Measurements from ENCODE around the gene DYNLRB1. TPM values are rescaled to one million over a fixed set of nuclear protein-coding genes. Genes with fewer than 3 reads are reported as not detected.
A peak's percentile ranks its signal among the peaks of the same experiment; 100 is the strongest.

Gene DYNLRB1
- total and polyA plus RNA-seq, 2 of the 13 experiments (the other 11 are each of a cell fraction or from before 2014, with no cell fraction given), result 140 to 244 TPM

GRCh38 chr20:34515484-34516246 is 557 bp upstream of the DYNLRB1 start (continued):
- TF ChIP-seq SP140L (CRISPR knock-in tag; IDR thresholded peaks at IDR 0.05; ENCODE audit: borderline replicate concordance) (no peak; the same call in 1 of the 2 replicates), KAT8 (CRISPR knock-in tag; IDR thresholded peaks at IDR 0.05) (no peak), SATB2 (CRISPR knock-in tag; IDR thresholded peaks at IDR 0.05) (no peak), ONECUT2 (CRISPR knock-in tag; IDR thresholded peaks at IDR 0.05) (peak; percentile 51; the same call in 1 of the 2 replicates), ZNF790 (CRISPR knock-in tag; IDR thresholded peaks at IDR 0.05; ENCODE audit: borderline replicate concordance) (0 out of 2 replicates have a peak, but pooled peaks have one; percentile 55), ZNF605 (CRISPR knock-in tag; IDR thresholded peaks at IDR 0.05) (no peak), TOPORS (CRISPR knock-in tag; IDR thresholded peaks at IDR 0.05) (no peak), ZNF44 (CRISPR knock-in tag; IDR thresholded peaks at IDR 0.05) (no peak), ZNF282 (IDR thresholded peaks at IDR 0.05; ENCODE audit: partially characterized antibody) (no peak), ZNF274 (CRISPR knock-in tag; IDR thresholded peaks at IDR 0.05) (peak; percentile 47; the same call in 1 of the 2 replicates), ZNF121 (CRISPR knock-in tag; IDR thresholded peaks at IDR 0.05) (peak; percentile 60), ZMYM3 (CRISPR knock-in tag; IDR thresholded peaks at IDR 0.05) (peak; percentile 79), ESRRA (CRISPR knock-in tag; IDR thresholded peaks at IDR 0.05; ENCODE audit: low read depth) (no peak; the same call in none of the 2 replicates), SUZ12 (IDR thresholded peaks at IDR 0.05; ENCODE audit: low read depth, low read length) (no peak)
- TF ChIP-seq, protein P1, sequence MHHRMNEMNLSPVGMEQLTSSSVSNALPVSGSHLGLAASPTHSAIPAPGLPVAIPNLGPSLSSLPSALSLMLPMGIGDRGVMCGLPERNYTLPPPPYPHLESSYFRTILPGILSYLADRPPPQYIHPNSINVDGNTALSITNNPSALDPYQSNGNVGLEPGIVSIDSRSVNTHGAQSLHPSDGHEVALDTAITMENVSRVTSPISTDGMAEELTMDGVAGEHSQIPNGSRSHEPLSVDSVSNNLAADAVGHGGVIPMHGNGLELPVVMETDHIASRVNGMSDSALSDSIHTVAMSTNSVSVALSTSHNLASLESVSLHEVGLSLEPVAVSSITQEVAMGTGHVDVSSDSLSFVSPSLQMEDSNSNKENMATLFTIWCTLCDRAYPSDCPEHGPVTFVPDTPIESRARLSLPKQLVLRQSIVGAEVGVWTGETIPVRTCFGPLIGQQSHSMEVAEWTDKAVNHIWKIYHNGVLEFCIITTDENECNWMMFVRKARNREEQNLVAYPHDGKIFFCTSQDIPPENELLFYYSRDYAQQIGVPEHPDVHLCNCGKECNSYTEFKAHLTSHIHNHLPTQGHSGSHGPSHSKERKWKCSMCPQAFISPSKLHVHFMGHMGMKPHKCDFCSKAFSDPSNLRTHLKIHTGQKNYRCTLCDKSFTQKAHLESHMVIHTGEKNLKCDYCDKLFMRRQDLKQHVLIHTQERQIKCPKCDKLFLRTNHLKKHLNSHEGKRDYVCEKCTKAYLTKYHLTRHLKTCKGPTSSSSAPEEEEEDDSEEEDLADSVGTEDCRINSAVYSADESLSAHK (CRISPR knock-in tag; IDR thresholded peaks at IDR 0.05; ENCODE audit: borderline replicate concordance), result no peak
- TF ChIP-seq, protein P2, sequence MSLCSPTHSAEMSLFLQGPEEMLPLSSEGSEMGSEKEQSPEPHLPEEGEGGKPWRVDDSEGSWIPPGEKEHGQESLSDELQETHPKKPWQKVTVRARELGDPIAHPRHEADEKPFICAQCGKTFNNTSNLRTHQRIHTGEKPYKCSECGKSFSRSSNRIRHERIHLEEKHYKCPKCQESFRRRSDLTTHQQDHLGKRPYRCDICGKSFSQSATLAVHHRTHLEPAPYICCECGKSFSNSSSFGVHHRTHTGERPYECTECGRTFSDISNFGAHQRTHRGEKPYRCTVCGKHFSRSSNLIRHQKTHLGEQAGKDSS (CRISPR knock-in tag; IDR thresholded peaks at IDR 0.05; ENCODE audit: borderline replicate concordance, low read depth), result peak; percentile 74
- TF ChIP-seq, protein P3, sequence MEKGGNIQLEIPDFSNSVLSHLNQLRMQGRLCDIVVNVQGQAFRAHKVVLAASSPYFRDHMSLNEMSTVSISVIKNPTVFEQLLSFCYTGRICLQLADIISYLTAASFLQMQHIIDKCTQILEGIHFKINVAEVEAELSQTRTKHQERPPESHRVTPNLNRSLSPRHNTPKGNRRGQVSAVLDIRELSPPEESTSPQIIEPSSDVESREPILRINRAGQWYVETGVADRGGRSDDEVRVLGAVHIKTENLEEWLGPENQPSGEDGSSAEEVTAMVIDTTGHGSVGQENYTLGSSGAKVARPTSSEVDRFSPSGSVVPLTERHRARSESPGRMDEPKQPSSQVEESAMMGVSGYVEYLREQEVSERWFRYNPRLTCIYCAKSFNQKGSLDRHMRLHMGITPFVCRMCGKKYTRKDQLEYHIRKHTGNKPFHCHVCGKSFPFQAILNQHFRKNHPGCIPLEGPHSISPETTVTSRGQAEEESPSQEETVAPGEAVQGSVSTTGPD (CRISPR knock-in tag; IDR thresholded peaks at IDR 0.05), result no peak
- TF ChIP-seq, protein P4, sequence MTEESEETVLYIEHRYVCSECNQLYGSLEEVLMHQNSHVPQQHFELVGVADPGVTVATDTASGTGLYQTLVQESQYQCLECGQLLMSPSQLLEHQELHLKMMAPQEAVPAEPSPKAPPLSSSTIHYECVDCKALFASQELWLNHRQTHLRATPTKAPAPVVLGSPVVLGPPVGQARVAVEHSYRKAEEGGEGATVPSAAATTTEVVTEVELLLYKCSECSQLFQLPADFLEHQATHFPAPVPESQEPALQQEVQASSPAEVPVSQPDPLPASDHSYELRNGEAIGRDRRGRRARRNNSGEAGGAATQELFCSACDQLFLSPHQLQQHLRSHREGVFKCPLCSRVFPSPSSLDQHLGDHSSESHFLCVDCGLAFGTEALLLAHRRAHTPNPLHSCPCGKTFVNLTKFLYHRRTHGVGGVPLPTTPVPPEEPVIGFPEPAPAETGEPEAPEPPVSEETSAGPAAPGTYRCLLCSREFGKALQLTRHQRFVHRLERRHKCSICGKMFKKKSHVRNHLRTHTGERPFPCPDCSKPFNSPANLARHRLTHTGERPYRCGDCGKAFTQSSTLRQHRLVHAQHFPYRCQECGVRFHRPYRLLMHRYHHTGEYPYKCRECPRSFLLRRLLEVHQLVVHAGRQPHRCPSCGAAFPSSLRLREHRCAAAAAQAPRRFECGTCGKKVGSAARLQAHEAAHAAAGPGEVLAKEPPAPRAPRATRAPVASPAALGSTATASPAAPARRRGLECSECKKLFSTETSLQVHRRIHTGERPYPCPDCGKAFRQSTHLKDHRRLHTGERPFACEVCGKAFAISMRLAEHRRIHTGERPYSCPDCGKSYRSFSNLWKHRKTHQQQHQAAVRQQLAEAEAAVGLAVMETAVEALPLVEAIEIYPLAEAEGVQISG (CRISPR knock-in tag; IDR thresholded peaks at IDR 0.05), result no peak
- TF ChIP-seq, protein P5, sequence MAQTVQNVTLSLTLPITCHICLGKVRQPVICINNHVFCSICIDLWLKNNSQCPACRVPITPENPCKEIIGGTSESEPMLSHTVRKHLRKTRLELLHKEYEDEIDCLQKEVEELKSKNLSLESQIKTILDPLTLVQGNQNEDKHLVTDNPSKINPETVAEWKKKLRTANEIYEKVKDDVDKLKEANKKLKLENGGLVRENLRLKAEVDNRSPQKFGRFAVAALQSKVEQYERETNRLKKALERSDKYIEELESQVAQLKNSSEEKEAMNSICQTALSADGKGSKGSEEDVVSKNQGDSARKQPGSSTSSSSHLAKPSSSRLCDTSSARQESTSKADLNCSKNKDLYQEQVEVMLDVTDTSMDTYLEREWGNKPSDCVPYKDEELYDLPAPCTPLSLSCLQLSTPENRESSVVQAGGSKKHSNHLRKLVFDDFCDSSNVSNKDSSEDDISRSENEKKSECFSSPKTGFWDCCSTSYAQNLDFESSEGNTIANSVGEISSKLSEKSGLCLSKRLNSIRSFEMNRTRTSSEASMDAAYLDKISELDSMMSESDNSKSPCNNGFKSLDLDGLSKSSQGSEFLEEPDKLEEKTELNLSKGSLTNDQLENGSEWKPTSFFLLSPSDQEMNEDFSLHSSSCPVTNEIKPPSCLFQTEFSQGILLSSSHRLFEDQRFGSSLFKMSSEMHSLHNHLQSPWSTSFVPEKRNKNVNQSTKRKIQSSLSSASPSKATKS (CRISPR knock-in tag; IDR thresholded peaks at IDR 0.05), result no peak

Measured in HepG2 (cell line).